Endothelial cell (in vitro differentiated cells): ENCODE results near the gene APBB1IP. TPM values are rescaled to one million over a fixed set of nuclear protein-coding genes. Genes with fewer than 3 reads are reported as not detected.

ENCODE experiments used
- DNase-seq: peaks from one replicate; pipeline ENCODE4 v3.0.0; 2021; ENCODE audit warnings: low spot score
- H3K27ac Mint-ChIP-seq: one replicate; pipeline ENCODE4 v1.8.0; 2021; ENCODE audit warnings: mixed read lengths, inconsistent platforms; ENCODE audit not compliant: unreplicated experiment
- H3K27me3 Mint-ChIP-seq: one replicate; pipeline ENCODE4 v1.8.0; 2021; ENCODE audit warnings: mild to moderate bottlenecking, moderate library complexity, mixed read lengths, inconsistent platforms; ENCODE audit not compliant: unreplicated experiment
- H3K36me3 Mint-ChIP-seq: one replicate; pipeline ENCODE4 v1.8.0; 2021; ENCODE audit warnings: mild to moderate bottlenecking, low read depth, mixed read lengths, inconsistent platforms; ENCODE audit not compliant: unreplicated experiment
- H3K4me1 Mint-ChIP-seq: one replicate; pipeline ENCODE4 v1.8.0; 2021; ENCODE audit warnings: mild to moderate bottlenecking, mixed read lengths, inconsistent platforms; ENCODE audit not compliant: unreplicated experiment
- H3K4me3 Mint-ChIP-seq: one replicate; pipeline ENCODE4 v1.8.0; 2021; ENCODE audit warnings: mild to moderate bottlenecking, mixed read lengths, inconsistent platforms; ENCODE audit not compliant: unreplicated experiment
- H3K9me3 Mint-ChIP-seq: one replicate; pipeline ENCODE4 v1.8.0; 2021; ENCODE audit warnings: mixed read lengths, inconsistent platforms; ENCODE audit not compliant: unreplicated experiment
- total RNA-seq: library from RNA; stranded (reverse); fragmentation: NEBNext Ultra II Directional; extraction: Animal tissue kit (Norgen Biotek cat#: 25700); gene quantifications from one replicate; pipeline ENCODE4 v1.2.1, GENCODE V29; 2021; ENCODE audit not compliant: unreplicated experiment
- TF ChIP-seq, protein P1 (sequence below): fragments of 200-600 bp; sonication (generic); IDR thresholded peaks from one replicate; pipeline ENCODE4 v1.5.0; 2021; ENCODE audit warnings: antibody characterized with exemption; ENCODE audit not compliant: unreplicated experiment

APBB1IP gene
- total RNA-seq, 1 donor from 2014 or later: not detected

DNA sequence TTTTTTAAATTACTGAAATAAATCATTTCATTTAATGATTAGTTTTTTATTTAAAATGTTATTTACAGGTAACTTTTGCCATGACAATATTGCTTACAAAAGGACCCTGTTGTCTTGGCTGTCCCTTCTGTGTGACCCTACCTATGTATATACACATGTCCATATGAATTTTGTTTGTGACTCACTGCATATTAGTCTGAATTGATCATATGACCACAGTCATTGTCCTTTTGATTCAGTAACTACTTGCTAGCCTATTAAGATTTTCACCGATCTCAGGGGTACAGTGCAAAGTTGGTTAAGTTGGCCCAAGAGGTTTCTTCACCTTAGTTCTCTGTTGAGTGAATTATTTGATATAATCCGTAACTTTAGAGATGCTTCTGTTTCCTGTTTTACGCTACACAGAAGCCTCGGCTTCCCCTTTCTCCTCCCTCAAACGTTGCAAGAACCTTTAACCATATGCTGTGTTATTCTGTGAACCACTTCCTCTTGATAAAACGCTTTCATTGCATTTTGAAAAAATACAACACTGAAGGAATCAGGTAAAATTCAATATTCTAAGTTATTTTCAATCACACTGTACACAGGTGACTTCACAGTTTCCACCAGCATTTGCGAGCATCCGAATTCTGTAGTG, 43.9 kb downstream of the APBB1IP start:
- TF ChIP-seq, protein P1, sequence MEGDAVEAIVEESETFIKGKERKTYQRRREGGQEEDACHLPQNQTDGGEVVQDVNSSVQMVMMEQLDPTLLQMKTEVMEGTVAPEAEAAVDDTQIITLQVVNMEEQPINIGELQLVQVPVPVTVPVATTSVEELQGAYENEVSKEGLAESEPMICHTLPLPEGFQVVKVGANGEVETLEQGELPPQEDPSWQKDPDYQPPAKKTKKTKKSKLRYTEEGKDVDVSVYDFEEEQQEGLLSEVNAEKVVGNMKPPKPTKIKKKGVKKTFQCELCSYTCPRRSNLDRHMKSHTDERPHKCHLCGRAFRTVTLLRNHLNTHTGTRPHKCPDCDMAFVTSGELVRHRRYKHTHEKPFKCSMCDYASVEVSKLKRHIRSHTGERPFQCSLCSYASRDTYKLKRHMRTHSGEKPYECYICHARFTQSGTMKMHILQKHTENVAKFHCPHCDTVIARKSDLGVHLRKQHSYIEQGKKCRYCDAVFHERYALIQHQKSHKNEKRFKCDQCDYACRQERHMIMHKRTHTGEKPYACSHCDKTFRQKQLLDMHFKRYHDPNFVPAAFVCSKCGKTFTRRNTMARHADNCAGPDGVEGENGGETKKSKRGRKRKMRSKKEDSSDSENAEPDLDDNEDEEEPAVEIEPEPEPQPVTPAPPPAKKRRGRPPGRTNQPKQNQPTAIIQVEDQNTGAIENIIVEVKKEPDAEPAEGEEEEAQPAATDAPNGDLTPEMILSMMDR: no peak
- H3K4me1 Mint-ChIP-seq: no peaks in the 10 kb centered on the region
- no peak overlapping the region for H3K27ac Mint-ChIP-seq
- no peaks in the 10 kb centered on the region for H3K9me3 Mint-ChIP-seq
- H3K36me3 Mint-ChIP-seq: no peaks in the 10 kb centered on the region
- H3K4me3 Mint-ChIP-seq: no peak overlapping the region
- no peak for DNase-seq
- no peaks in the 10 kb centered on the region for H3K27me3 Mint-ChIP-seq

DNA sequence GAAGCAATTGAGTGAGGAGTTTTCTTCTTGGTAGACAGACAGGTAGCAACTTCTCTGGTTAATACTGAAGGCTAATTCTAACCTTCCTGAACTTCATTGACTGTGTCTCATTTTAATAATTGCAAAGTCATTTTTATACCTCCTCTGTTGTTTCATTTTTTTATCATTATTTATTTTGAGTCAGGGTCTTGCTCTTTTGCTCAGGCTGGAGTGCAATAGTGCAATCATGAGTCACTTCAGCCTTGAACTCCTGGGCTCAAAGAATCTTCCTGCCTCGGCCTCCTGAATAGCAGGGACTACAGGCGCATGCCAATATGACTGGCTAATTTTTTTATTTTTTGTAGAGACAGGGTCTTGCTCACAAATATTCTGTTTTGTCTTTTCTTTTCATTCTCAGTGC, 45.4 kb downstream of the APBB1IP start:
- no peak overlapping the region for H3K27ac Mint-ChIP-seq
- no peaks in the 10 kb centered on the region for H3K9me3 Mint-ChIP-seq
- no peaks in the 10 kb centered on the region for H3K27me3 Mint-ChIP-seq
- H3K4me3 Mint-ChIP-seq: no peak overlapping the region
- no peak for DNase-seq
- TF ChIP-seq, protein P1: no peak
- no peaks in the 10 kb centered on the region for H3K4me1 Mint-ChIP-seq
- H3K36me3 Mint-ChIP-seq: no peaks in the 10 kb centered on the region

DNA sequence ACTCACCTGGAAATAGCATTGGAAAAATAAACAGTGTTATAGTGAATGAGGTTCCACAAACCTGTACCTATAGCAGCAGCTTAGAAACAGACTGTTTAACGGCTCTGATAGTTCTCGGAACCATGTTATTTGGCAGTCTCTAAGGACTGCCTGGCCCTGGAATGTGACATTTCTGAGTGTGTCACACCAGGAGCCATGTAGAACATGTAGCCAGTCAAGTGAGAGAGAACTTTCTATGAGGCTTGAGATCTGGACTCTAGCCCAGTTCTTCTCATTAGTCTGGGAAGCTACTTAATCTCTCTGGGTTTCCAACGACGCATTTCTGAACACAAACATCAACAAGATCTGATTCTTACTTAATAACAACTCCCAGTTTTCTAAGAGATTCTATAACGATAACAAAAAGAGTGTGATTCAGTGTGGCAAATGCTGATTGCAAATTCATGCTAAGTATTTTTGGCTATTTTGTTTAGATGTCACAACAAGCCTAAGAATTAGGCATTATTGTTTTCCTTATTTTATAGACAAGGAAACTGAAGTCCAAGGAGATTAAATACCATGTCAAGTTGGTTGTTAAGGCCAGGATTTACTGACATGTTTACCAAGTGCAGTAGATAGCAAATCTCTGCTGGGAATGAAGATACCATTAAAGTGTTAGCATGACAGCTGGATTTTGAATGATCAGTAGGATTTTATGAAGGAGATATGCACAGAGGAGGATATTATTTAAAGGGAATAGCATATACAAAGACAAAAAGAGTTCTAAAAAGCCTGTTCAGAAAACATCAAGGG, 47.2 kb downstream of the APBB1IP start:
- no peak overlapping the region for H3K4me3 Mint-ChIP-seq
- no peak for DNase-seq
- H3K27ac Mint-ChIP-seq: no peak overlapping the region
- H3K27me3 Mint-ChIP-seq: no peaks in the 10 kb centered on the region
- H3K36me3 Mint-ChIP-seq: no peaks in the 10 kb centered on the region
- TF ChIP-seq, protein P1: no peak
- H3K4me1 Mint-ChIP-seq: no peaks in the 10 kb centered on the region
- H3K9me3 Mint-ChIP-seq: no peaks in the 10 kb centered on the region

DNA sequence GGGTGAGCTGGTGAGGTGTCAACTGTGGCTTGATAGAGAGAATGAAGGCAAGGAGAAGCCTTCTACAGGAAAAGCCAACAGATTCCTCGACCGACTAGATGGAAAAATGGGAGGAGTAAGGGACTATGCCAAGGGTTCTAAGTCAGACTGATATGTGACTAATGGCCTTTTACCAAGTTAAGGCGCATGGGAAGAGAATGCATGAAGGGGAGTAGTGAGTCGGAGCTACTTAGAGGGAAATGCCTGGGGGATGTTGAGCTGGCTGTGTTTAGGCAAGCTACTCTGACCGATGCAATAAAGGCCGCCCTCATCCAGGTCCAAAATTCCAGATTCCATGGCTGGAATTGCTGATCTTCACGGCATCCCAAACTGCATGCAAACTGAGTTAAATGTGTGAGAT, 48.2 kb downstream of the APBB1IP start:
- Mint-ChIP-seq H3K4me3 (no peak overlapping the region), H3K36me3 (no peaks in the 10 kb centered on the region), H3K27me3 (no peaks in the 10 kb centered on the region), H3K4me1 (no peaks in the 10 kb centered on the region), H3K27ac (no peak overlapping the region), H3K9me3 (no peaks in the 10 kb centered on the region)
- TF ChIP-seq, protein P1: no peak
- no peak for DNase-seq
